ENCODE measurements around the gene LKAAEAR1.

LKAAEAR1 gene

GRCh38 chr20:64077876-64078551 lies 6.2 kb downstream of the LKAAEAR1 start:
- DNase-seq, result no peak

GRCh38 chr20:64077541-64077875 lies 6.7 kb downstream of the LKAAEAR1 start:
- DNase-seq, result no peak

- DNase-seq, result peak; percentile 28 to 51
Measured at GRCh38 chr20:64077094-64077493, 7.1 kb downstream of the LKAAEAR1 start.

DNA sequence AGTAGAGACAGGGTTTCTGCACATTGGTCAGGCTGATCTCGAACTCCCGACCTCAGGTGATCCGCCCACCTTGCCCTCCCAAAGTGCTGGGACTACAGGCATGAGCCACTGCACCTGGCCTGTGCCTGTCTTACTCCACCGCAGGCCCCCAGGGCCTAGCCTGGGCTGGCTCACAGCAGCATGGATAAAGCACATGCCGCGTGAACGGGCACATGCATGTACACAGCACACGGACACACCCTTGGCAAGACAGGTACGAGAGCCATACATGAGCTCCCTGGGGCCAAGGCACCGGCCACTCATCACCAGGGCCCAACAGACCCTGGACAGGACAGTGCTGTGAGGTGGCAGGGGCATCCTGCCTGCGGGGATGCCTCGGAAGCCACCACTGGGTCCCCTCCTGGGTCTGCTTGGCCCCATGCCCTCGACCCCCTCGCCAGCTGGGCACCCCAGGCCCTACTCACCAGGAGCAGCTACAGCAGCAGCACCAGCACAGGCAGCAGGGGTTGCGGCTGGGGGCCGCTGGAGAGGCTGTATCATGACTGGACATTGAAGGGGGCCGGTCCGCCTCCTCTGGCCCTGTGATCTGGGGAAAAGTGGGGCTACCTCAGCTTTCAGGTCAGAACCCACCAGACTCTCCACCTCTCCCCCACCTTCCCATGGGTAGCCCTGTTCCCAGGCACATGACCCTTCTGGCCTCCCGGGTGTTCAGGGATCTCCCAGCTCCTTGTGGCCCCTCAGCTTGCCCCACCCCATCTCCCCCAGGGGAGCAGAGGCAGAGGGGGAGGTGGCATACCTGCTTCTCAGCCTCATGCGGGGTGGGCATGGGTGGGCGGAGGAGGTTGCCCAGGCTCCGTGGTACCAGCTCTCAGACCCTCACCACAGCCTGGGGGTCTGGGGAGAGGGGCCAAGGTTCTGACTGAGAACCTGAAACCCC lies 7.9 kb downstream of the LKAAEAR1 start:
- no peak for DNase-seq

- no peak for DNase-seq
Measured at GRCh38 chr20:64075556-64075955, 8.6 kb downstream of the LKAAEAR1 start.

GRCh38 chr20:64074963-64075362 lies 9.2 kb downstream of the LKAAEAR1 start:
- no peak for DNase-seq

- no peak for DNase-seq
Measured at GRCh38 chr20:64074184-64074789, 9.9 kb downstream of the LKAAEAR1 start.

DNA sequence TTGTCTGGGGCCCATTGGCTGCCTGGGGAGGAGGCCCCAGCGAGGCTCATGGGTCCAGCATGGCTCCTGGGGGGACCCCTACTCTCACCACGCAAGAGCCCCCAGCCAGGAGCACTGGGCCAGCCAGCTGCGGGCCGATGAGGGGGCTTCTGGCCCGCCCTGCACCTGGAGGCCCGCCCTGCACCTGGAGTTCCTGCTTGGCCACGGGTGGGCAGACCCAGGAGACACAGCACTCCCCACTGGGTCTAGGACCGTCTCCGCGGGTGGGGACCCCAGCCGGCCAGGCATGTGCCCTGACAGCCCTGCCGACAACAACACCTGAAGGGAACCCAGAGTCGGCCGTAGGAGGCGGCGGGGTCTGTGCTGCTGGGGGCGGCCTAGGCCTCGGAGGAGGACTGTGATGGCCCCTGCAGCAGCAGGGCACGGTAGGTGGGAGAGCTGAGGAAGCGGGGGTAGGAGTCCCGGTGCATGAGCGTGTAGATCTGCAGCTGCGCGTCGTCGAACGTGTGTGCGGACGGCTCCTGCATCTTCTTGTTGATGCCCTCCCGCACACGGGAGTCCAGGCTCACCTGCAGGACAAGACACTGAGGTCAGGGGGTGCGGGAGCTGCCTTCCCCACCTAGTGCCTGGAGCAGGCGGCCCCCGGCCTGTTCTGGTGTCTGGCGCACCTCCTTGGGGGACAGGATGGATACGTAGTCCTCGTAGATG lies 10.6 kb downstream of the LKAAEAR1 start:
- DNase-seq, result no peak

DNA sequence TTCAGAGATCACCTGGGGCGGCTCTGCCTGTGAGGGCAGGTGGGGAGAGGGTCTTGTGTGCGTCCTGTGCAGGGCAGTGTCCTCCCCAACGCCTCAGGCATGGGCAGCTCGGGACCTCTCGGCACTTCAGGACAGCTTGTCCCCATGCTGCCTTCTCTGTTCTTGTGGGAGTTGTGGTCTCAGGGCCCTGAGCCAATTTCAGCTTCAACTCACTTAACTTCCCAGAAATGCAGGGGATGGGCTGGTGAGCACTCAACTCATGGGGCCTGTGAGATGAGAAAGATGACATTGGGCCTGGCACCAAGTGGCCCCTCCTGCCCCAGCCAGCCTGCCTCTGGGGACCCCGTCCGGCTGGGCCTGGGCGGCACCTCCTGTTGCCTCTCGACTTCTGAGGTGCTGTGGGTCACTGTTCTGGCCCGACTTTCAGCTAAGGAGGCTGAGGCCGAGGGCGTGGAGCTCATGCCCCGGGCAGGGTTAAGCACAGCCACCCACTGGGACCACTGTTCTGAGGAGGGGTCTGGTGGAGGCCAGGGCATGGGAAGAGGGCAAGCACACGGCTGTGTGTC lies 11.6 kb downstream of the LKAAEAR1 start:
- no peak for DNase-seq

GRCh38 chr20:64071341-64072332 lies 12.6 kb downstream of the LKAAEAR1 start:
- DNase-seq, result no peak

- no peak for DNase-seq
Measured at GRCh38 chr20:64070244-64070993, 13.8 kb downstream of the LKAAEAR1 start.

- no peak for DNase-seq
Measured at GRCh38 chr20:64069614-64070243, 14.5 kb downstream of the LKAAEAR1 start.

- no peak for DNase-seq
Measured at GRCh38 chr20:64069209-64069613, 15.0 kb downstream of the LKAAEAR1 start.

DNA sequence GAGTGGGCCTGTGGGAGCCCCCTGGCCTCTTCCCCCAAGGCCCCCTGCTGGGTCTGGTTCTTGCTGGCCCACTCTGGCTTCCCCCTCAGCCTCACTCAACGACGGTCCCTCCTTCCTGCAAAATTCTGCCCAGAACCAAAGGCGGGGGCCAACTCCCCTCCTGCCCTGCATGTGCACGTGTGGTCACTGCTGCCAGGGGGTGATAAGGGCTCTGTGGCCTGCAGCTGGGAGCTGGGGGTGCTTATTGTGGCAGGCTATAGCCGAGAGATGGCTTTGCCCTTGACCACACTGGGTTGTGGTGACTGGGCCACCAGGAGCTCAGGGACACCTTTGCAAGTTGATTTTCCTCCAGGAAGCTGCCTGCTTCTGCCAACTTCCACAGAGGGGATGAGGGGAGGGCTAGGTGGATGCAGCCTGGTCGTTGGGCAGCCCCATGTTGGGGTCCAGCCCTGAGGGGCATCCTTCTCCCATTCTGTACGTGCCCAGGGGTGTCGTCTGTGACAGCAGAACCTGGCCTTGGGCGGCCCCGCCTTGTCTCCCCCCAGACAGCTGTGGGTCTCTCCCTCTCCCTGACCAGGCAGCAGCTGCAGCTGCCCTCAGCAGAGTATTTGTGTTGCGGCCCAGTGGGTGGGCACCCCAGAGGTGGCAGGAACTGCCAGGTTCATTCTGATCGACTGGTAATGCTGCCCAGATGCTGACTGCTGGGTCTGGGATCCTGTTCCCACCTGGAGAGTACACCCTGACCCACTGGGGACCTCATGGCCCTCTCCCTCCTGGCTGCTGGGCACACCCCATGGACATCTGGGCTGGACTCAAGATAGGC lies 15.6 kb downstream of the LKAAEAR1 start:
- DNase-seq, result no peak

DNA sequence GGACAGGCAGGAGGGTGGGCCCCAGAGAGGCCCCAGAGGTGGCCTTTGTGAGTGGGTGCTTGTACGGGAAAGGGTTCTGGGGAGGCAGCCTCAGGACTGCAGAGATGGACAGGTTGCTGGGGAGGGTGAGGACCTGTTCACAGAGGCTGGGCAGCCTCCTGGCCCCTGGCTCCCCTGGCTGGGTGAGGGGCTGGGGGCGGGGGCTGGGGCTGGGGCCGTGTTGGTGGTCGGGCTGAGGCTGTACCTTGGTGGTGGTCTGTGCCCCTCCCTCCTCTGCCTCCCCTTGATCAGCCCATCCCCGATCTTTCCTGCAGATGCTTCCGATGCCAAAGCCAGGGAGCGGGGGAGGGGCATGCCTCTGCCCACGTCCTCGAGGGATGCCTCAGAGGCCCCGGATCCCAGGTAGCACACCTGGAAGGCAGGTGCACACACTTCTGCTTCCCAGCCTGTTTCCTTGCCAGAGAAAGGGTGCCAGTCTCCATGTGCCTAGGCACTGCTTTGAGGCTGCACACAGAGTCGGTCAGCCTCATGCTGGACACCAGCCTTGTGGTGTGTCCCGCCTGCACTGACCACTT lies 16.4 kb downstream of the LKAAEAR1 start:
- DNase-seq, result no peak

DNA sequence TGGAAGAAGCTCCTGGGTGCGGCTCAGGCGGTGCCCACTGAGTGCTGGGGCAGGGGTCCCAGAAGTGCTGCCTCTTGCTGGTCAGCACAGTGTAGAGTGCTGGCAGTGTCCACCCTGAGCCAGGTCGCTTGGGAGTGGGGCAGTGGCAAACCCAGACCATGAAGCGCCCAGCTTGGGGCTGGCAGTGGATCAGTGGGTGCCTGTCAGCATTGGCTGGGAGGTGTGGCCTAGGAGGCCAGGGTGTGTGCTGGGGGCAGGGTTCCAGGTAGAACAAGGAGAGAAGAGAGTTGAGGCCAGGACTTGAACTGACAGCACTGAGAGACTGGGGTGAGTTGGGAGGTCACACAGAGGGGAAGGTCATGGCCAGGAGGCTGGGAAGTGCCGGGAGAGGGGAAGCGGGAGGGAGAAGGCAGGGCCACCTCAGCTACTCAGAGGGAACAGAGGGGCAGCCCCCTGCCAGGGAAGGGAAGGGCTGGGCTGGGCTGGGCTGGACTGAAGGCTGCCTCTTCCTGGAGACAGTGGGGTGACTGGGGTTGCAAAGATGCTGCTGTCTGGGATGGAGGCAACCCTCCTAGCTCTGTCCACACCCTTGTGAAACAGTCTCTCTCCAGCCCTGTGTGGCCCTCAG lies 17.1 kb downstream of the LKAAEAR1 start:
- DNase-seq, result no peak

- no peak for DNase-seq
Measured at GRCh38 chr20:64065974-64066343, 18.2 kb downstream of the LKAAEAR1 start.

Measured in inflammatory macrophage treated with lipopolysaccharide for 1 hour (primary cell).